HG03378 (cell line): Measurements from ENCODE around the gene LHX8.

Source experiments
- ATAC-seq: cut with Tn5 transposase; IDR thresholded peaks from one replicate; pipeline ENCODE4 v1.9.1; 2021; ENCODE audit warnings: mild to moderate bottlenecking, moderate library complexity; ENCODE audit not compliant: unreplicated experiment

The LHX8 gene

DNA sequence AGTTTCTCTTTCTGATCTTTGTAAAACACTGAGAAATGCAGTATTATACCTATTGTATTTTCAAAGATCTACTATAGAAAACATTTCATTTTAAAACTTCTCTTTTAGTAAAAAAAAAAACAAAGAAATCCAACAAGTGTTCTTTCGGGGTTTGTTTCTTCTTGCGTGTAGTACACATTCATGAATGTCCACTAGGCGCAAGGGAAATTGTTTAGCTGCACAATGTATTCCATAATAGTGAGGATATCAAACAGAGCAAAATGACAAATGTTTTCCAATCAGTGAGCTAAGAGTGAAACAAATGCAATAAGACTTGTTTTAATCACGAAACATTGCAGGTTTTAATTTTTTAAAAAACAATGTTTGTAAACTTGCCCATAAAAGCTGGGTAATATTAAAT, 68.6 kb downstream of the LHX8 start:
- no peak for ATAC-seq

DNA sequence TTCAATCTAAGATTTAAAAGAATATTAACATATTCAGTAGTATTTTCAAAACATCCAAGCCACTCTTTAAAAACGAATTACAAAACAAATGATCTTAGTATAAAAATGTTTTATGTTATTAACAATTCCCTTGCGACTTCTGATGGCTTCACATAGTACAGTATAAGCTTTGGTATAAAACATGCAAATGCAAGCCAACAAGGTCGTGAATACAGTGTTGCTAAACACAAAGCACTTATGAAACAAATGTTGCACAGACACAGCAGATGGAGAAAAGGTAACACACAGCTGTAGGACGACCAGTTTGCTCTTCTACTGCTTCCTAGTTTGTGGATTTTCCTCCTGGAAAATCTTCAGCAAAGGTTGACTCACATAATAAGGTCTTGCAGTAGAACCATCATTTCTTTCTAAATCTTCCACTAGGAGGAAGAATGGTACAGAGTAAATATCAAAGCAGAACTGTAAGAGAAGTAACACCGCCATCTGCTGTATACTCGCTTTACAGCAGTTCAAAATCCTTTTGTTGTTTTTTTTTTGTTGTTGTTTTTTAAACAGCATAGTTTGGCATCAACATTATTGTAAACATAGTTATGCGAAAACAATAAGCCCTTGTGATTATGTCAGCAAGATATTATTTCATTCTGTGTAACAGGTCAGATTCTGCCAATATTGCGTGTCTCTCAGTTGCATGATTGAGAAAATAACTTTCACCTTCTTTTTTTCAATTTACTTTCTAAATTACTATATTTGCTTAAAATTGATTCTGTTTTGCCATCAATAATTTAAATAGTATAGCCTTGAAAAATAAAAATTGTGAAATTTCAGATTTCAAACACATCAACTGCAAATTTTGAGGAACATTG, 69.5 kb downstream of the LHX8 start:
- peak; percentile 94 for ATAC-seq

DNA sequence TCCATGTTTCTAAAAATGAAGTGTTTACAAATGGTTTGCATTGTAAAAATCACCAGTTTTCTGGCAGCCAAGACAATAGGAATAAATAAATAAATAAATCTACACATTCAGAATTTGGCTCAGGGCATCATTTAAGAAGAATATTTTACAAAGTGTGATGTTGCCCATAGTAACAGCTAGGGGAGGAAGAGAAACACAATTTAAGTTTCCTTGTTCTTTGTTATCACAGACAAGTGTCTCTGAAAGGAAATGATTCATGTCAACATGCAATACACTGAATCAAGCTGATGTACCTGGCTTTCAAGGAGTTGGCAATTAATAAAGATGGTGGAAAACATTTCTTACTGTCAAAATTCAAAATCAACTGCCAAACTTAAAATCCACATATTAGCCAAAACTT, 74.7 kb downstream of the LHX8 start:
- ATAC-seq, result no peak
